Endothelial cell of umbilical vein (primary cell): ENCODE results near the gene TRERF1. TPM values are rescaled to one million over a fixed set of nuclear protein-coding genes. Genes with fewer than 3 reads are reported as not detected.

Experiments used
- BruUV-seq: library from RNA; stranded (reverse); fragments of 400-500 nt; replicated peaks from 2 replicates; lab custom pipeline; 2021; lab: Mats Ljungman, UMichigan
- CTCF ChIA-PET: fragments of 300-600, 350-600 bp; sonication (Branson Sonifier 250); formaldehyde crosslinking; loops from one replicate; lab custom pipeline; 2021; ENCODE audit warnings: antibody characterized with exemption, inconsistent platforms; lab: Charles Lee
- POLR2A ChIA-PET: fragments of 300-600, 350-600 bp; sonication (Branson Sonifier 250); formaldehyde crosslinking; loops from one replicate; lab custom pipeline; 2021; ENCODE audit warnings: antibody characterized with exemption, inconsistent platforms; lab: Charles Lee
- DNase-seq: peaks from one replicate; pipeline ENCODE4 v3.0.0-alpha.2; 2011; ENCODE audit warnings: low read depth, low spot score
- FAIRE-seq: peaks from 2 replicates; lab custom pipeline; 2011; peaks lifted over from hg19 to GRCh38; lab: Jason Lieb, UNC
- H2AFZ ChIP-seq: 2 replicates; pipeline ENCODE4 v1.6.0; 2012; ENCODE audit warnings: low read depth, low read length, control low read depth, inconsistent platforms
- H3K27ac ChIP-seq: 2 replicates; pipeline ENCODE4 v1.5.1; 2011; ENCODE audit warnings: low read depth, mild to moderate bottlenecking, control low read depth, low read length, moderate library complexity; ENCODE audit not compliant: insufficient read depth
- H3K27me3 ChIP-seq, 2 experiments: 2 replicates each; pipeline versions ENCODE4 v1.6.0 to v1.6.1; 2011; ENCODE audit warnings: low read length in 2 of 2, mixed read lengths in 1 of 2; ENCODE audit not compliant: control insufficient read depth in 2 of 2, insufficient read depth in 2 of 2
- H3K36me3 ChIP-seq, 2 experiments: 2 replicates in 1 of 2; 3 replicates in 1 of 2; pipeline ENCODE4 v1.5.1; 2011; ENCODE audit warnings: low read length in 2 of 2, mild to moderate bottlenecking in 1 of 2, moderate library complexity in 1 of 2; ENCODE audit not compliant: control insufficient read depth in 2 of 2, insufficient read depth in 2 of 2; ENCODE audit errors: extremely low read depth in 1 of 2
- H3K4me1 ChIP-seq: 3 replicates; pipeline ENCODE4 v1.5.1; 2011; ENCODE audit warnings: mild to moderate bottlenecking, low read length; ENCODE audit not compliant: control insufficient read depth, insufficient read depth; ENCODE audit errors: extremely low read depth
- H3K4me2 ChIP-seq: 2 replicates; pipeline ENCODE4 v1.6.1; 2011; ENCODE audit warnings: low read length, control low read depth, mixed read lengths; ENCODE audit not compliant: insufficient read depth
- H3K4me3 ChIP-seq, 3 experiments: fragments of 200-600 bp in 1 of 3; sonication (generic), shearing (Covaris generic) in 1 of 3; replicated peaks in 1 of 3; 2 replicates each; pipeline ENCODE4 v1.5.1; 2011 to 2016; ENCODE audit warnings: control low read depth in 3 of 3, low read length in 3 of 3, mild to moderate bottlenecking in 2 of 3, inconsistent platforms in 1 of 3, low read depth in 1 of 3, moderate library complexity in 1 of 3; ENCODE audit not compliant: insufficient read depth in 1 of 3
- H3K79me2 ChIP-seq: 2 replicates; pipeline ENCODE4 v1.6.0; 2012; ENCODE audit warnings: low read length, inconsistent platforms; ENCODE audit not compliant: control insufficient read depth, insufficient read depth
- H3K9ac ChIP-seq: replicated peaks from 2 replicates; pipeline ENCODE3; 2011; ENCODE audit warnings: low read length, control low read depth; ENCODE audit not compliant: insufficient read depth; ENCODE audit errors: extremely low read depth
- H3K9me1 ChIP-seq: replicated peaks from 3 replicates; pipeline ENCODE4 v1.6.0; 2011; ENCODE audit warnings: mild to moderate bottlenecking, low read length; ENCODE audit not compliant: control insufficient read depth, insufficient read depth; ENCODE audit errors: extremely low read depth
- H3K9me3 ChIP-seq: replicated peaks from 2 replicates; pipeline ENCODE4 v1.5.1; 2012; ENCODE audit warnings: low read length, inconsistent platforms; ENCODE audit not compliant: control insufficient read depth, insufficient read depth
- H4K20me1 ChIP-seq: replicated peaks from 2 replicates; pipeline ENCODE3; 2011; ENCODE audit warnings: mild to moderate bottlenecking, low read length; ENCODE audit not compliant: control insufficient read depth, insufficient read depth; ENCODE audit errors: extremely low read depth
- EZH2 ChIP-seq: IDR thresholded peaks from 2 replicates; pipeline ENCODE4 v1.6.1; 2012; ENCODE audit warnings: borderline replicate concordance, low read depth, mild to moderate bottlenecking, moderate library complexity, low read length, inconsistent platforms; ENCODE audit not compliant: severe bottlenecking
- FOS ChIP-seq: IDR thresholded peaks from 2 replicates; pipeline ENCODE4 v1.6.1; 2011; ENCODE audit warnings: mild to moderate bottlenecking, low read length, moderate library complexity, borderline replicate concordance; ENCODE audit not compliant: insufficient read depth
- GATA2 ChIP-seq: IDR thresholded peaks from 2 replicates; pipeline ENCODE4 v1.7.0; 2011; ENCODE audit warnings: low read depth, mild to moderate bottlenecking, moderate library complexity, mixed read lengths, low read length; ENCODE audit not compliant: insufficient read length, insufficient read depth
- JUN ChIP-seq: IDR thresholded peaks from 2 replicates; pipeline ENCODE4 v1.6.1; 2011; ENCODE audit warnings: borderline replicate concordance, low read depth; ENCODE audit not compliant: insufficient read length, insufficient read depth
- MYC ChIP-seq: IDR thresholded peaks from one replicate; pipeline ENCODE4 v1.6.1; 2011; ENCODE audit warnings: mild to moderate bottlenecking, low read depth, low read length
- POLR2A ChIP-seq: IDR thresholded peaks from 2 replicates; pipeline ENCODE4 v1.6.1; 2012; ENCODE audit warnings: low read depth, mild to moderate bottlenecking, control low read depth, low read length
- POLR2AphosphoS5 ChIP-seq: IDR thresholded peaks from 2 replicates; pipeline ENCODE4 v1.6.1; 2012; ENCODE audit warnings: low read depth, mild to moderate bottlenecking, control low read depth, low read length, moderate library complexity; ENCODE audit not compliant: insufficient read depth
- dilution Hi-C: fragments of 300-500 bp; cut with MboI; formaldehyde crosslinking; loops from one replicate; pipeline ENCODE4 v1.15.0; 2019; ENCODE audit warnings: low sequenced_read_pairs; ENCODE audit not compliant: extremely low pct_ligation_motif_present
- intact Hi-C: fragments of 100-400 bp; cut with micrococcal nuclease; formaldehyde crosslinking; loops from one replicate; pipeline ENCODE4 v1.10.0; 2022
- polyA plus RNA-seq, 4 experiments: library from polyadenylated mRNA; depleted of rRNA in 3 of 4; stranded (reverse) in 3 of 4; unstranded in 1 of 4; fragments of >200 nt; gene quantifications; 2 replicates each; pipeline versions ENCODE4 v1.2.1 to v1.2.3, GENCODE V29; 2011 to 2012; ENCODE audit warnings: missing spikeins in 1 of 4
- total RNA-seq: library from RNA; stranded (reverse); gene quantifications from 2 replicates; pipeline ENCODE4 v1.2.3, GENCODE V29; 2021
- TF ChIP-seq, protein P1 (sequence below), 2 donors: IDR thresholded peaks; 1 replicate in 1 of 2; 2 replicates in 1 of 2; pipeline ENCODE4 v1.5.1; 2011; ENCODE audit warnings: low read length in 2 of 2, mild to moderate bottlenecking in 2 of 2, moderate library complexity in 2 of 2, control low read depth in 1 of 2, inconsistent platforms in 1 of 2, low read depth in 1 of 2; ENCODE audit not compliant: insufficient read depth in 1 of 2; ENCODE audit errors: extremely low read depth in 1 of 2
- TF ChIP-seq, protein P2 (sequence below): IDR thresholded peaks from 2 replicates; pipeline ENCODE4 v1.6.1; 2011; ENCODE audit not compliant: insufficient read depth, insufficient read length

TRERF1 gene
- total and polyA plus RNA-seq, 2 donors (not counting 3 experiments of a cell fraction or from before 2014, with no cell fraction given) = 0.73 to 5.5 TPM

DNA sequence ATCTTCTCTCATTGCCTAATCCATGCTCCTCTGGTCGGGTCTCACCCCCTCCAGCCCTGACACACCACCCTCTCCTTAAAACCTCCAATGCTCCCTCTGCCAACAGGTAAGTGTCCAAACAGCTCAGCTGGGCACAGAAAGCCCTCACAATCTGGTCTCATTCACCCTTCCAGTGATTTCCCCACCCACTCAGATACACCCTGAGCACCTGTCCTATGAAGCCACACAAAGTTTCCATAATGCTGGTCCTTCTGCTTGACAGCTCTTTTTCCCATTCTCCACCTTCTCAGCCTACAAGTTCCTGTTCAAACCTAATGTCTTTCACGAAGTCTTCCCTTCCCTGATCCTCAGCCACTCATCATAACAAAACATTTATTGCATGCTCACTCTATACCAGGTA is 164.0 kb downstream of the TRERF1 start:
- H3K27me3 ChIP-seq = no peaks in the 10 kb centered on the region
- peaks cover 4% of the 10 kb centered on the region for H3K4me1 ChIP-seq
- H3K9ac ChIP-seq = no peak overlapping the region
- no TSS peak for BruUV-seq
- H4K20me1 ChIP-seq = no peaks in the 10 kb centered on the region
- no peak overlapping the region for H2AFZ ChIP-seq
- no peak for TF ChIP-seq GATA2
- no peak for TF ChIP-seq MYC
- TF ChIP-seq, protein P1, sequence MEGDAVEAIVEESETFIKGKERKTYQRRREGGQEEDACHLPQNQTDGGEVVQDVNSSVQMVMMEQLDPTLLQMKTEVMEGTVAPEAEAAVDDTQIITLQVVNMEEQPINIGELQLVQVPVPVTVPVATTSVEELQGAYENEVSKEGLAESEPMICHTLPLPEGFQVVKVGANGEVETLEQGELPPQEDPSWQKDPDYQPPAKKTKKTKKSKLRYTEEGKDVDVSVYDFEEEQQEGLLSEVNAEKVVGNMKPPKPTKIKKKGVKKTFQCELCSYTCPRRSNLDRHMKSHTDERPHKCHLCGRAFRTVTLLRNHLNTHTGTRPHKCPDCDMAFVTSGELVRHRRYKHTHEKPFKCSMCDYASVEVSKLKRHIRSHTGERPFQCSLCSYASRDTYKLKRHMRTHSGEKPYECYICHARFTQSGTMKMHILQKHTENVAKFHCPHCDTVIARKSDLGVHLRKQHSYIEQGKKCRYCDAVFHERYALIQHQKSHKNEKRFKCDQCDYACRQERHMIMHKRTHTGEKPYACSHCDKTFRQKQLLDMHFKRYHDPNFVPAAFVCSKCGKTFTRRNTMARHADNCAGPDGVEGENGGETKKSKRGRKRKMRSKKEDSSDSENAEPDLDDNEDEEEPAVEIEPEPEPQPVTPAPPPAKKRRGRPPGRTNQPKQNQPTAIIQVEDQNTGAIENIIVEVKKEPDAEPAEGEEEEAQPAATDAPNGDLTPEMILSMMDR (IDR thresholded peaks at IDR 0.05; ENCODE audit: extremely low read depth in 1 of 2, insufficient read depth in 1 of 2, low read depth in 1 of 2, low read length in 2 of 2) = no peak
- TF ChIP-seq EZH2 = no peak
- TF ChIP-seq POLR2AphosphoS5 = no peak
- TF ChIP-seq JUN = no peak
- TF ChIP-seq POLR2A = no peak
- TF ChIP-seq, protein P2, sequence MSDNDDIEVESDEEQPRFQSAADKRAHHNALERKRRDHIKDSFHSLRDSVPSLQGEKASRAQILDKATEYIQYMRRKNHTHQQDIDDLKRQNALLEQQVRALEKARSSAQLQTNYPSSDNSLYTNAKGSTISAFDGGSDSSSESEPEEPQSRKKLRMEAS = no peak
- no peak for TF ChIP-seq FOS
- H3K79me2 ChIP-seq = no peaks in the 10 kb centered on the region
- H3K27ac ChIP-seq = no peak overlapping the region
- no peak overlapping the region for H3K4me2 ChIP-seq
- no peak overlapping the region for H3K4me3 ChIP-seq
- FAIRE-seq = no peak
- H3K9me1 ChIP-seq = no peaks in the 10 kb centered on the region
- H3K9me3 ChIP-seq = no peaks in the 10 kb centered on the region
- ChIA-PET CTCF (interaction anchor here (0.6 to 0.9 kb wide), 2 partner anchors 11 kb away, joined by 3 read pairs; no protein-coding TSS in a partner anchor), POLR2A (no interaction called here)
- H3K36me3 ChIP-seq = no peaks in the 10 kb centered on the region
- DNase-seq = no peak
- dilution Hi-C loops = no loop called here
- intact Hi-C loops = no loop called here
